Epithelial cell of proximal tubule (primary cell): ENCODE data around the gene KCNK3. TPM values are rescaled to one million over a fixed set of nuclear protein-coding genes. Genes with fewer than 3 reads are reported as not detected.
"Not testable (repeated sequence)": the region's sequence is repeated elsewhere in the genome, so short reads cannot be mapped to it uniquely, and the experiment has no call there.

ENCODE experiments used
- DNase-seq: peaks from one replicate; pipeline ENCODE4 v3.0.0-alpha.2; 2011; ENCODE audit warnings: low read depth
- H3K4me3 ChIP-seq: 2 replicates; pipeline ENCODE4 v1.5.1; 2011; ENCODE audit warnings: low read depth, mild to moderate bottlenecking, low read length
- total RNA-seq: library from RNA; depleted of rRNA; stranded (reverse); fragments of >200 nt; gene quantifications from 2 replicates; pipeline ENCODE4 v1.2.3, GENCODE V29; 2015
- TF ChIP-seq, protein P1 (sequence below): conservative IDR thresholded peaks from 2 replicates; pipeline ENCODE4 v1.5.1; 2012; ENCODE audit warnings: low read depth, mild to moderate bottlenecking, low read length

Gene KCNK3
- total RNA-seq, 1 donor from 2014 or later: 5.1 TPM

GRCh38 chr2:26757873-26758789 is 65.6 kb downstream of the KCNK3 start:
- peak; percentile 97 for DNase-seq
- TF ChIP-seq, protein P1, sequence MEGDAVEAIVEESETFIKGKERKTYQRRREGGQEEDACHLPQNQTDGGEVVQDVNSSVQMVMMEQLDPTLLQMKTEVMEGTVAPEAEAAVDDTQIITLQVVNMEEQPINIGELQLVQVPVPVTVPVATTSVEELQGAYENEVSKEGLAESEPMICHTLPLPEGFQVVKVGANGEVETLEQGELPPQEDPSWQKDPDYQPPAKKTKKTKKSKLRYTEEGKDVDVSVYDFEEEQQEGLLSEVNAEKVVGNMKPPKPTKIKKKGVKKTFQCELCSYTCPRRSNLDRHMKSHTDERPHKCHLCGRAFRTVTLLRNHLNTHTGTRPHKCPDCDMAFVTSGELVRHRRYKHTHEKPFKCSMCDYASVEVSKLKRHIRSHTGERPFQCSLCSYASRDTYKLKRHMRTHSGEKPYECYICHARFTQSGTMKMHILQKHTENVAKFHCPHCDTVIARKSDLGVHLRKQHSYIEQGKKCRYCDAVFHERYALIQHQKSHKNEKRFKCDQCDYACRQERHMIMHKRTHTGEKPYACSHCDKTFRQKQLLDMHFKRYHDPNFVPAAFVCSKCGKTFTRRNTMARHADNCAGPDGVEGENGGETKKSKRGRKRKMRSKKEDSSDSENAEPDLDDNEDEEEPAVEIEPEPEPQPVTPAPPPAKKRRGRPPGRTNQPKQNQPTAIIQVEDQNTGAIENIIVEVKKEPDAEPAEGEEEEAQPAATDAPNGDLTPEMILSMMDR: no peak
- H3K4me3 ChIP-seq: no peak overlapping the region

DNA sequence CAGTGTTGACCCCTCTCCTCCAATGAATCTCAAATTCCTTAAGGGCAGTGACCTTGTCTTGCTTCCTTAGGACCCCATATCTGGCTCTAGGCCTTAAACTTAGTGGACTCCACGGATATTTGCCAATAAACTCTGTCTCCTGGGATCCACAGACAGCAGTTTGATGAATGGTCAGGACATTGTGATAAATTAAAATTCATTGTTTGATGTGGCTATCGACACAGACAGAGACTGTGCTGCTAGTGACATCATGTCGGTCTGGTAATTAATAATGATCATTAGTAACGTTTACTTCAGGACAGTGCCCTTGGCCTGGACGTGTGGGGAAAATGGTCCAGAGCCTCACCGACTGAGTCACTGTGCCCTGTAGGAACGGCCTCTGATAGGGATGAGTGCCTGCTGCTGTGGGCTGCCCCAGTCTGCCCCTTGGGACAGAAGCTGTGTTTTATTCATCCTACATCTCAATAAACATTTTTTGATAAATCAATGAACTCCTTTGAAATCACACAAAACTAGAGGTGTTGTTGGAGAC is 66.3 kb downstream of the KCNK3 start:
- peak; percentile 47 for DNase-seq
- TF ChIP-seq, protein P1: no peak
- H3K4me3 ChIP-seq: no peak overlapping the region

DNA sequence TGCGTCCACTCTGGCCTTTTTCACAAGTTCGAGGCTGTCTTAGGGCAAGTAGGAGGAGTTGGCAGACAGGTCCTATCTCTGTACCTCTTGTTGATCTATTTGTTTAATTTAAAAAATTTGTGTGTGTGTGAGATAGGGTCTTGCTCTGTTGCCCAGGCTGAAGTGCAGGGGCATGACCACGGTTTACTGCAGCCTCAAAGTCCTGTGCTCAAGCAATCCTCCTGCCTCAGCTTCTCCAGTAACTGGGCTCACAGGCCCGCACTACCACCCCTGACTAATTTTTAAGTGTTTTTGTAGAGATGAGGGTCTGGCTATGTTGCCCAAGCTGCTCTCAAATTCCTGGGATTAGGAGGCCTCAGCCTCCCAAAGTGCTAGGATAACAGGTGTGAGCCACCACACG is 67.3 kb downstream of the KCNK3 start:
- TF ChIP-seq, protein P1: no peak
- no peak for DNase-seq
- no peak overlapping the region for H3K4me3 ChIP-seq

DNA sequence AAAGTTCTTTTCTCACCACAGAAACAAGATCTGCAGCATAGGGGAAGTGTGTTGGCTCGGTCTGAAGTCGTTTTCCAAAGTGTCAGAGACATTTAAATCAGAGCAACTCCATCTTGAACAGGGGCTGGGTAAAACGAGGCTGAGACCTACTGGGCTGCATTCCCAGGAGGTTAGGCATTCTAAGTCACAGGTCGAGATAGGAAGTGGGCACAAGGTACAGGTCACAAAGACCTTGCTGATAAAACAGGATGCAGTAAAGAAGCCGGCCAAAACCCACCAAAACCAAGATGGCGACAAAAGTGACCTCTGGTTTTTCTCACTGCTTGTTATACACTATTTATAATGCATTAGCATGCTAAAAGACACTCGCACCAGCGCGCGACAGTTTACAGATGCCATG is 68.5 kb downstream of the KCNK3 start:
- not testable (repeated sequence) for DNase-seq, H3K4me3 ChIP-seq

- TF ChIP-seq, protein P1: no peak
- H3K4me3 ChIP-seq: no peak overlapping the region
- no peak for DNase-seq
These were observed 70.5 kb downstream of the KCNK3 start for GRCh38 chr2:26763019-26763418.

GRCh38 chr2:26764078-26764887 is 71.8 kb downstream of the KCNK3 start, which contains the start of gene SLC35F6:
Gene SLC35F6 (plus strand): TSS chr2:26764284. CDS start chr2:26764350, 66 bp downstream.
- no peak for DNase-seq
- TF ChIP-seq, protein P1: no peak

DNA sequence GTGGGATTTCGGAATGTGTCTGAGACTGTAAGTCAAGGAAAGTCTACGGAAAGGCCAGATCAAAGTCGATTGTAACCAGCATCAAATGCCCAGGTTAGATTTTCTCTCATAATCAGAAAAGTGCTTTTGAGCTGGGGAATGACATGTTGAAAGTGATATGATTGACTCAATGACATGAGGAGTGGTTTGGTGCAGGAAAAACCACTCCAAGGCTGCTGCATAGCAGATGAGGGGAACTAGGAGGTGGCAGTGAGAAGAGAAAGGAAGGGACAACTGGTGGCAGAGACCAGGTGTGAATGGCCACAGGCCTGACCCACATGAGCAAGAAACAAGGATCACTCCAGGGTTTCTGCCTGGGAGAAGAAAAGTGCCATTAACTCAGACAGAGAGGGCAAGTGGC is 72.4 kb downstream of the KCNK3 start:
- TF ChIP-seq, protein P1: no peak
- DNase-seq: no peak
- H3K4me3 ChIP-seq: peak overlapping the region; percentile 99

More at GRCh38 chr2:26764078-26764887, 71.8 kb downstream of the KCNK3 start, which contains the start of gene SLC35F6:
- H3K4me3 ChIP-seq: peak within 1 kb of the TSS; percentile 99
